Measurements from ENCODE around the gene CALM3. TPM values are rescaled to one million over a fixed set of nuclear protein-coding genes. Genes with fewer than 3 reads are reported as not detected.

The CALM3 gene
- 198 to 251 TPM (median 238 TPM) in 5 replicates for total RNA-seq (2022; extraction: Qiagen RNA extraction; ENCODE audit: low read depth)

DNA sequence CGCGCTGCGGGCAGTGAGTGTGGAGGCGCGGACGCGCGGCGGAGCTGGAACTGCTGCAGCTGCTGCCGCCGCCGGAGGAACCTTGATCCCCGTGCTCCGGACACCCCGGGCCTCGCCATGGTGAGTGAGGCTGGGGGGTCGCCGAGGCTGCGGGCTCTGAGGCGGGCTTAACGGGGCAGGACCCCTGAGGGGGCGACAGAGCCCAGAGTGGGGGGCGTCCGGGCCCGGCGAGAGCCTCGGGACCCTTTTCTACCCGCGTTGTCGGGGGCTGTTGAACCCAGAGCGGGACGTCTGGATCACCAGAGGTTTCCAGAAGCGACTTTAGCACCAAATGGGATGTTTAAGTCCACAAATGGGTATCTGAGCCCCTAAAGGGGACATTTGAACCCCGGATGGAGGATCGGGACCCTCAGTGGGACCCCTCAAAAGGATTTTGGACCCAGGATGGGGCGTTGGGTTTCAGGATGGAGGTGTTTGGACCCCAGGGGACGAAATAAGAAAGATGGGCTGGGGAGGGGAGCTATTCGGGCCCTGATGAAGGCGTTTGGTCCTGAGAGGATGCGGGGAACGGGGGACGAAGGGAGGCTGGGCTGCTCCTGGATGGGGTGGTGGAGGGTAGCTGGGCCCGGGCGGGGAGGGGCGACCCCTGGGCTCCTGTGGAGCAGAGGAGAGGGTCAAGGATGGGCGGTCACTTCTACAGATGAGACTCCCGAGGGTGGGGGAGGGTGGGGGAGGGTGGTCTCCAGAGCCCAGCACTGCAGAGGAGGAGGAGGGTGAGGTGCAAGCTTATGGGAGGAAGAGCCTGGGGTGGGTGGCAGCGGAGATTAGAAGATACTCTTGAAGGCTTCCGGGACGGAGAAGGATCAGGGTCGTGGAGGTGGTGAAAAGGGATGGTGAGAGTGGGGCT lies at the start of gene CALM3:
CALM3 (plus strand) TSS at position 13 of the 907 bp plus-strand sequence; CDS start at position 118, 105 bp downstream.

DNA sequence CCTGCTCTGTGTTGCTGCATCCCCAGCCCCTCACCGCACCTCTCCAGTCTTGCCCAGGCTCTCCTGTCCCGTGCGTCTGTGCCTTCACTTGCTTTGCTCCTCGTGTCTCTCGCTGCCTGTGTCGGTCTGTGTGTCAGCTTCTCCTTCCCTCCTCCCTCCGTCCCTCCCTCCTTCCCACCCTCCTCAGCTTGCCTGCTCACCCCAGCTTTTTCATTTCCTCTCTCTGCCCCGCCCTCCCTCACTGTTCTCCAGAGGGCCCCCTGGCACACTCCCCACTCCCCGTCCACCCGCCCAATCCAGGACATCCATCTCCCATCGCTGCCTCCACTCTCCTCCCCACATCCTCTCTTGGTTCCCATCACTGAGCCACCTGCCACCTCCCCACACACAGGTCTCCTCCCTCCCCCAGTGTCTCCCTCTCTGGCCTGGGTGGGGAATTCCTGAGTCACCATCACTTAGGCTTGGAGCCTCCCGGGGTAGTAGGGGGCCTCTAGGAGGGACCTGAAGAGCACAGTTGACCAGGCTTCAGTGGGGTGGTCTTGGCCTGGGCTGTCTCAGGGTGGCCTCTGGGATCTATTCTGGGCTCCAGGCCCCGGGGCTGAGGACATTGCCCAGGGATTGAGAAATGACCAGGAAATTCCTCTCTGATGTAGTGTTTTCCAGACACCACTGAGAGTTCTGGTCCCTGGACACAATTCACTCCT lies 24.0 kb downstream of the CALM3 start, which contains the start of gene PTGIR:
PTGIR (minus strand) TSS at position 132 of the 704 bp plus-strand sequence. CDS start 864 bp downstream, outside the sequence.

DNA sequence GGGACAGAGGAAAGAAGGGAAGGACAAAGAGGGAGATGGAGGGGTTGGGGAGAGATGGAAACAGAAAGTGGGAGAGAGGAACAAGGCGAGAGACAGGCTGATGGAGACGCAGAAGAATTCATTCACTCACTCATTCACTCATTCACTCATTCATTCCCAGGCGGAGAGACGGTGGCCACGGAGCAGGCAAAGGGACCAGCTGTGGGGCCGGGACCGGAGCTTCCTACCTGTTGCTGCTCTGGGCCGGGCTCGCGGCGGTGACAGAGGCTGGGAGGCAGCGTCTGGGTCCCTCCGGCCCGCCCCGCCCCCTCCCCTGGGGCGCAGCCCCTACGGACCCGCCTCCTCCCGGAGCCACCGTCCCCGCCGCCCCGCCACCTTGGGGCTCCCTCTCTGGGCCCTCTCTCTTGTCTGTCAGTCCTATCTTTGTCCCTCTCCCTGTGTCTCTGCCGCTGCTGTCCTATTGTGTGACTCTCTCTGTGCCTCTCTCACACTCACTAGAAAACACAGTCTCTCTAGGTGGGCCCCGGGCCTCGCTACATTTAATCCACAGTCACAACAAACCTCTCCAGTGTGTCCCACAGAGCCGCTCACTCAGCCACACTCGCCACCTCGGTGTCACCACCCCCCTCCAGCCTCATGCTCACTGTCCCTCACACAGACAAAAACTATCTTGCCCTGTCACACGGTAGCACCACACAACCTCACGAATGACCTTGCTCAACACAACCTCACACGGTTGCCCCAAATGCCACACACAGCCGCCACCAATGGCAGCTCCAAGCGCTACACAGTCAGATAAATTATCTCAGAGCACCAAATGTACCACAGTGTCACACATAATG lies 35.0 kb downstream of the CALM3 start, which contains the start of gene GNG8:
GNG8 (minus strand) TSS at position 283 of the 842 bp plus-strand sequence. CDS start 1,520 bp downstream, outside the sequence.

Other genes with a start within 250 kb of the CALM3 start
- not detected in 5 replicates for gene CCDC8, start 187.8 kb upstream of the CALM3 start, total RNA-seq (2022; extraction: Qiagen RNA extraction; ENCODE audit: low read depth)
- gene PNMA8C, start 172.4 kb upstream of the CALM3 start, total RNA-seq (2022; extraction: Qiagen RNA extraction; ENCODE audit: low read depth), result not detected in 5 replicates
- 10.0 to 11.8 TPM (median 11.4 TPM) in 5 replicates for gene PNMA8A, start 129.8 kb upstream of the CALM3 start, total RNA-seq (2022; extraction: Qiagen RNA extraction; ENCODE audit: low read depth)
- gene PNMA8B, start 105.5 kb upstream of the CALM3 start, total RNA-seq (2022; extraction: Qiagen RNA extraction; ENCODE audit: low read depth), result not detected in 5 replicates
- 0.06 to 0.11 TPM in 2 of 5 replicates, not detected in the others for gene PTGIR, start 23.8 kb downstream of the CALM3 start, total RNA-seq (2022; extraction: Qiagen RNA extraction; ENCODE audit: low read depth)
- not detected in 5 replicates for gene GNG8, start 34.9 kb downstream of the CALM3 start, total RNA-seq (2022; extraction: Qiagen RNA extraction; ENCODE audit: low read depth)
- 0.19 to 0.41 TPM (median 0.38 TPM) in 5 replicates for gene DACT3, start 59.9 kb downstream of the CALM3 start, total RNA-seq (2022; extraction: Qiagen RNA extraction; ENCODE audit: low read depth)
- 24.6 to 35.2 TPM (median 31.3 TPM) in 5 replicates for gene PRKD2, start 115.8 kb downstream of the CALM3 start, total RNA-seq (2022; extraction: Qiagen RNA extraction; ENCODE audit: low read depth)
- gene FKRP, start 144.7 kb downstream of the CALM3 start, total RNA-seq (2022; extraction: Qiagen RNA extraction; ENCODE audit: low read depth), result 16.6 to 21.8 TPM (median 20.8 TPM) in 5 replicates
- 70.7 to 89.0 TPM (median 83.4 TPM) in 5 replicates for gene STRN4, start 145.1 kb downstream of the CALM3 start, total RNA-seq (2022; extraction: Qiagen RNA extraction; ENCODE audit: low read depth)
- gene SLC1A5, start 187.3 kb downstream of the CALM3 start, total RNA-seq (2022; extraction: Qiagen RNA extraction; ENCODE audit: low read depth), result 237 to 296 TPM (median 273 TPM) in 5 replicates
- 224 to 309 TPM (median 291 TPM) in 5 replicates for gene AP2S1, start 249.5 kb downstream of the CALM3 start, total RNA-seq (2022; extraction: Qiagen RNA extraction; ENCODE audit: low read depth)

All from A549 treated with CpdA at 1 μM for 4 hours (cell line).